GM12878 (cell line): ENCODE data around the gene MAML2. TPM values are rescaled to one million over a fixed set of nuclear protein-coding genes. Genes with fewer than 3 reads are reported as not detected.

Experiments used
- BCL11A ChIP-seq: IDR thresholded peaks from 2 replicates; pipeline ENCODE4 v1.6.1; 2011; ENCODE audit warnings: low read depth, low read length
- CEBPZ ChIP-seq: fragments of 150-350 bp; IDR thresholded peaks from 2 replicates; pipeline ENCODE4 v1.6.1; 2016; ENCODE audit warnings: low read depth, low read length
- CHD2 ChIP-seq: IDR thresholded peaks from 2 replicates; pipeline ENCODE4 v1.6.1; 2011; ENCODE audit warnings: low read depth, low read length, improper control_type of control experiment, borderline replicate concordance
- E2F4 ChIP-seq: IDR thresholded peaks from 2 replicates; pipeline ENCODE4 v1.6.1; 2012; ENCODE audit warnings: low read depth, low read length, improper control_type of control experiment
- EGR1 ChIP-seq, 2 experiments: IDR thresholded peaks; 1 replicate in 1 of 2; 2 replicates in 1 of 2; pipeline ENCODE4 v1.6.1; 2011 to 2012; ENCODE audit warnings: low read depth in 2 of 2, low read length in 2 of 2, borderline replicate concordance in 1 of 2, mild to moderate bottlenecking in 1 of 2, moderate library complexity in 1 of 2
- FOS ChIP-seq: IDR thresholded peaks from 3 replicates; pipeline ENCODE4 v1.6.1; 2011; ENCODE audit warnings: borderline replicate concordance; ENCODE audit not compliant: insufficient read length; ENCODE audit errors: extremely low read depth
- IKZF2 ChIP-seq, 2 experiments: fragments of 450-650 bp; IDR thresholded peaks; 2 replicates each; pipeline ENCODE4 v1.6.1; 2017; ENCODE audit warnings: mild to moderate bottlenecking in 2 of 2, moderate library complexity in 2 of 2
- IRF4 ChIP-seq: IDR thresholded peaks from 2 replicates; pipeline ENCODE4 v1.6.1; 2011; ENCODE audit warnings: low read depth, low read length
- KDM1A ChIP-seq: fragments of 200-600 bp; sonication (generic); IDR thresholded peaks from 2 replicates; pipeline ENCODE4 v1.6.1; 2016; ENCODE audit warnings: borderline replicate concordance
- NBN ChIP-seq: fragments of 450-650 bp; IDR thresholded peaks from 2 replicates; pipeline ENCODE4 v1.6.1; 2016
- NKRF ChIP-seq: fragments of 450-650 bp; conservative IDR thresholded peaks from 2 replicates; pipeline ENCODE4 v1.6.1; 2017; ENCODE audit warnings: mild to moderate bottlenecking, moderate library complexity
- NR2F1 ChIP-seq: fragments of 450-650 bp; conservative IDR thresholded peaks from 2 replicates; pipeline ENCODE4 v1.6.1; 2017; ENCODE audit warnings: mild to moderate bottlenecking
- NRF1 ChIP-seq: conservative IDR thresholded peaks from 2 replicates; pipeline ENCODE4 v1.6.1; 2011; ENCODE audit warnings: mild to moderate bottlenecking, low read depth, low read length, improper control_type of control experiment
- POLR2A ChIP-seq: IDR thresholded peaks from 2 replicates; pipeline ENCODE4 v1.6.1; 2011; ENCODE audit warnings: low read depth, mild to moderate bottlenecking, low read length
- RFX5 ChIP-seq: IDR thresholded peaks from 2 replicates; pipeline ENCODE4 v1.6.1; 2011; ENCODE audit warnings: low read depth, low read length, improper control_type of control experiment
- RUNX3 ChIP-seq: IDR thresholded peaks from 2 replicates; pipeline ENCODE4 v1.6.1; 2012; ENCODE audit warnings: low read length, inconsistent platforms
- SP1 ChIP-seq: IDR thresholded peaks from one replicate; pipeline ENCODE4 v1.6.1; 2011; ENCODE audit warnings: low read depth, low read length
- STAT1 ChIP-seq: fragments of 450-650 bp; conservative IDR thresholded peaks from 2 replicates; pipeline ENCODE4 v1.6.1; 2014; ENCODE audit warnings: antibody characterized with exemption, mild to moderate bottlenecking
- SUZ12 ChIP-seq: fragments of 200-600 bp; sonication (generic); IDR thresholded peaks from one replicate; pipeline ENCODE4 v1.6.1; 2018; ENCODE audit warnings: antibody characterized with exemption, mild to moderate bottlenecking; ENCODE audit not compliant: unreplicated experiment
- YY1 ChIP-seq: IDR thresholded peaks from 2 replicates; pipeline ENCODE4 v1.6.1; 2011; ENCODE audit warnings: low read depth, mild to moderate bottlenecking, low read length
- ZZZ3 ChIP-seq: IDR thresholded peaks from 2 replicates; pipeline ENCODE4 v1.6.1; 2011; ENCODE audit warnings: low read depth; ENCODE audit not compliant: control insufficient read depth, insufficient read length
- polyA plus RNA-seq, 11 experiments: library from polyadenylated mRNA; depleted of rRNA in 4 of 11; unstranded in 6 of 11; stranded (reverse) in 5 of 11; fragments of >200 nt; fragmentation: Nextera tagmentation in 4 of 11; fragmentation: Illumina TruSeq in 1 of 11; extraction: Ambion mirVana in 4 of 11; extraction: Trizol in 1 of 11; gene quantifications; 1 replicate in 1 of 11; 2 replicates in 10 of 11; pipeline versions ENCODE4 v1.2.1 to v1.2.3, GENCODE V29; 2011 to 2016; ENCODE audit warnings: inconsistent platforms in 2 of 11, missing spikeins in 2 of 11, low read depth in 1 of 11
- total RNA-seq, 4 experiments: library from RNA; depleted of rRNA in 3 of 4; stranded (reverse); fragments of >200 nt in 3 of 4; fragmentation: Illumina TruSeq in 1 of 4; extraction: Trizol in 1 of 4; gene quantifications; 2 replicates each; pipeline versions ENCODE4 v1.2.1 to v1.2.3, GENCODE V29; 2013 to 2021
- TF ChIP-seq, protein P1 (sequence below): IDR thresholded peaks from 2 replicates; pipeline ENCODE4 v1.6.1; 2011; ENCODE audit warnings: mild to moderate bottlenecking, low read depth, low read length, moderate library complexity; ENCODE audit not compliant: insufficient replicate concordance
- TF ChIP-seq, protein P2 (sequence below): IDR thresholded peaks from 2 replicates; pipeline ENCODE4 v1.6.1; 2012; ENCODE audit warnings: low read depth, low read length, improper control_type of control experiment

The MAML2 gene
- total and polyA plus RNA-seq, 10 of the 15 experiments (the other 5 are each of a cell fraction or from before 2014, with no cell fraction given): 2.5 to 15.1 (median 12.0) TPM

DNA sequence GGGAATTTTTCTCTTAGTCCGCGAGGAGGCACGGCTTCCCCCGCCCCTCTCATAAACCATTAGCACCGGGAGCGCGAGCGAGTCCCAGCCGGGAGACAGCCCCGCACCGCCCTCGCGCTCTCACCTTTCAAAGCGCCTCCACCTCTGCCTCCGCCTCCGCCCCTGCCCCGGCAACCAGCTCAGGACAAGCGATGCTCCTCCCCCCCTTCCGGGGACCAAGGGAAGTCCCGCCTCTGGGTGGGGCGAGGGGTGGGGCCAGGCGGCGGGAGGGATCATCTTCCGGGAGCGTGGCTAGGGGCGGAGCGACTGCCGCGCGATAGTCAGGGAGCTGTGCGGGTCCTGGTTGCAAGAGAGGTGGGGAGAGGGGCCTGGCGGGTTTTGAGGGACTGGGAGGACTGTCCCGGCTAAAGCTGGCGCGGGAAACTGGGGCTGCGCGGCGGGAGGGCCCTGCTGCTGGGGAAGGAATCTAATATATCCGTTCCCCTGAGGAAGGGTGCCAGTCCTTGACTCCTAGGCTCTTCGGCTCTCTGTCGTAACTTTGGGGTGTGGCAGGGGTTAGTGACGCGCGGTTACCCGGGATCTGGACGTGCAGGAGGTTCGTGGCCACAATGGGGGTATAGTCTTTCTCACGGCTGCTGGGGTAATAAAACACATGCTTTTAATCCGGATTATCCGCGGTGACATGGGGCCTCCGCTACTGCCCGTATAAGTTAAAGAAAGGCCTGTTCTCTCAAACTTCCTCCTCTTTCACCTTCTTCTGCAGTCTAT, 46.9 kb upstream of the MAML2 start, which contains the start of the genes CCDC82 and JRKL (continued):
- TF ChIP-seq FOS (no peak), BCL11A (0 out of 2 replicates have a peak, but pooled peaks have one; percentile 5), EGR1 (IDR thresholded peaks at IDR 0.05; ENCODE audit: borderline replicate concordance in 1 of 2, low read depth in 2 of 2, low read length in 2 of 2) (peak in 1 of 2 experiments; percentile 80; a peak in 1 of 3 replicates), YY1 (peak; percentile 39; the same call in 1 of the 2 replicates), E2F4 (peak; percentile 56; the same call in 1 of the 2 replicates), CEBPZ (no peak), NBN (0 out of 2 replicates have a peak, but pooled peaks have one; percentile 53), KDM1A (no peak), RFX5 (peak; percentile 67; the same call in 1 of the 2 replicates), NRF1 (0 out of 2 replicates have a peak, but pooled peaks have one; percentile 1), ZZZ3 (no peak), NKRF (peak; percentile 92), IKZF2 (IDR thresholded peaks at IDR 0.05) (peak in 1 of 2 experiments; percentile 26; a peak in 2 of 4 replicates), IRF4 (no peak), CHD2 (peak; percentile 55; the same call in 1 of the 2 replicates), STAT1 (no peak), SUZ12 (no peak), NR2F1 (peak; percentile 80; the same call in 1 of the 2 replicates), POLR2A (peak; percentile 92), SP1 (peak; percentile 48), RUNX3 (peak; percentile 49; the same call in 1 of the 2 replicates)
- TF ChIP-seq, protein P1, sequence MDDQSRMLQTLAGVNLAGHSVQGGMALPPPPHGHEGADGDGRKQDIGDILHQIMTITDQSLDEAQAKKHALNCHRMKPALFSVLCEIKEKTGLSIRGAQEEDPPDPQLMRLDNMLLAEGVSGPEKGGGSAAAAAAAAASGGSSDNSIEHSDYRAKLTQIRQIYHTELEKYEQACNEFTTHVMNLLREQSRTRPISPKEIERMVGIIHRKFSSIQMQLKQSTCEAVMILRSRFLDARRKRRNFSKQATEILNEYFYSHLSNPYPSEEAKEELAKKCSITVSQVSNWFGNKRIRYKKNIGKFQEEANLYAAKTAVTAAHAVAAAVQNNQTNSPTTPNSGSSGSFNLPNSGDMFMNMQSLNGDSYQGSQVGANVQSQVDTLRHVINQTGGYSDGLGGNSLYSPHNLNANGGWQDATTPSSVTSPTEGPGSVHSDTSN: peak; percentile 4
- TF ChIP-seq, protein P2, sequence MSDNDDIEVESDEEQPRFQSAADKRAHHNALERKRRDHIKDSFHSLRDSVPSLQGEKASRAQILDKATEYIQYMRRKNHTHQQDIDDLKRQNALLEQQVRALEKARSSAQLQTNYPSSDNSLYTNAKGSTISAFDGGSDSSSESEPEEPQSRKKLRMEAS: peak; percentile 63
